GM21528 (cell line): ENCODE measurements around the gene JPT2.

Source experiments
- ATAC-seq: cut with Tn5 transposase; IDR thresholded peaks from one replicate; pipeline ENCODE4 v1.9.1; 2021; ENCODE audit warnings: mild to moderate bottlenecking, moderate library complexity; ENCODE audit not compliant: unreplicated experiment, low FRiP score

Gene JPT2

GRCh38 chr16:1749152-1750117, 71.4 kb downstream of the JPT2 start:
- no peak for ATAC-seq
